GM21717 (cell line): ENCODE measurements around the gene TUBA1C.

ENCODE experiments used
- ATAC-seq: cut with Tn5 transposase; IDR thresholded peaks from one replicate; pipeline ENCODE4 v1.9.1; 2021; ENCODE audit warnings: mild to moderate bottlenecking, moderate library complexity; ENCODE audit not compliant: unreplicated experiment

The TUBA1C gene

DNA sequence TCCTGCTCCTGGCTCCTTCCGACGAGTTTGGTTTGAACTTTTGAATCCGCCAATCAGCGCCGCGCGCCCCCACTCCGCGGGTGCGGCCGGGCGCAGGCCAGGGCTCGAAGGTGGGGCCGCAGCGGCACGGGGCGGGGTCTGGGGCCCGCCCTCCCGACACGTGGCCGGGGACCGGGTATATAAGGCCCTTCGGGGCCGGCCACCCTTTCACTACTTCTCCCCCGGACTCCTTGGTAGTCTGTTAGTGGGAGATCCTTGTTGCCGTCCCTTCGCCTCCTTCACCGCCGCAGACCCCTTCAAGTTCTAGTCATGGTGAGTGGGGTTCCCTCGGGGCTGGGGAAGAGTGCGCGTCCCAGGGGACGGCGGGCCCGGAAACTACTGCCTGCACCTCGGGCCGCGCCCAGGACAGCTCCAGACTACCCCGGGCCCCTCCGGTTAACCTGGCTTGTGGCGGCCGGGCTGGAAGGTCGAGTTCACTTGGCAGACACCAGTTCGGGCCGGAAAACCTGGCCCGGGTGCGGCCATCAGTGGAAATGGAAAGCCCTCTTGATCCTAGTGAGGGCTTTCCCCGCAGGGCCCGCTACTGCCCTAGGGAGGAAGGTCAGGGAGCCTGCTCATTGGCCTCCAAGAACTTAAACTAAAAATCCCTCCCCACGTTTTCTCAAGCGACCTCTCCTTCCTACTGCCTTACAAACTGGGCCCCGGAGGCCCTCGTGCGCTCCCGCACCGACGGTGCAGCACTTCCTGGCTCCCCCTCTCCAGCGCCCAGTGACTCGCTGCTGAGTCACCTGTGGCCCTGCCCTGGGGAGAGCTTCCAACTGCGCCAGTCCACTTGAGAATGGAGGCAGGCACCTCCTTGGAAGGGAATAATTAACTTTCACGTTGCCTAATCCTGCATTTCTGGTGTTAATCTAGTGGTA, at the start of gene TUBA1C:
TUBA1C (plus strand) TSS at position 210 of the 920 bp plus-strand sequence; CDS start at position 310, 100 bp downstream.
- ATAC-seq = peak; percentile 88

DNA sequence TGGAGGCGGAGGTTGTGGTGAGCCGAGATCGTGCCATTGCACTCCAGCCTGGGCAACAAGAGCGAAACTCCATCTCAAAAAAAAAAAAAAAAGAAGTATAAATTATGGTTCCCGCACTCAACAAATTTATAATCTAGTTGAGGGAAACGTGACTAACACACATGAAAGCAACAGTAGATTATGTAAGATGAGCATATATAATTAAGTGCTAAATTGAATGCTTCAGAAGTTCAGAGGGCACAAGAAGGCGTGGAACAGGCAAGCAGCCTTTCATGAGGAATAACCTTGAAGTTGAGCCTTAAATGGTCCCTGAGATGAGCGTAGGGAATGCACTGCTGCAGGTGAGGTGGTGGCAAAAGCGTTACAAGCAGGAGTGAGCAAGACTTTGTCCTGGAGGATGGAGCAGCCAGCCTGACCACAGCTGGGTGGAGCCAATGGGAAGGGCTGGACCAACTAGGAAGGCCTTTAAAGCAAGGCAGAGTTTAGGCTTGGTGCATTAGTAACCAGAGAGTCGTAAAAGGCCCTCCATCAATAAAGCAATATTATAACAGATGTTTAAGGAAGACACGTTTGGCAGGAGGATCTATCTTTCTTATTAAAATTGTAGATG, 45.4 kb upstream of the TUBA1C start:
- no peak for ATAC-seq

DNA sequence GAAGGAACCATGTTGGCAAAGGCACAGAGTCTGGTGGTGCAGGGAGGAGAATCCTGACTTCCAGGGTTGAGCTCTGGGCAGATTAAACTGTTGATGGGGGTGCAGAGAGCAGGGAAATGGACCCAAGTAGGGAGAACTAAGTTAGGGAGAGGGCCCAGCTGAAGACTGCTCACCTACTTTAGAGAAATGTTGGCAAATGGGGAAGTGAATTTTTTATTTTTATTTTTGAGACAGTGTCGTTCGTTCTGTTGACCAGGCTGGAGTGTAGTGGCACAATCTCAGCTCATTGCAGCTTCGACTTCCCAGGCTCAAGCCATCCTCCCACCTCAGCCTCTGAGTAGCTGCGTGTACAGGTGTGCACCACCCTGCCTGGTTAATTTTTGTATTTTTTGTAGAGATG, 43.9 kb upstream of the TUBA1C start:
- no peak for ATAC-seq

DNA sequence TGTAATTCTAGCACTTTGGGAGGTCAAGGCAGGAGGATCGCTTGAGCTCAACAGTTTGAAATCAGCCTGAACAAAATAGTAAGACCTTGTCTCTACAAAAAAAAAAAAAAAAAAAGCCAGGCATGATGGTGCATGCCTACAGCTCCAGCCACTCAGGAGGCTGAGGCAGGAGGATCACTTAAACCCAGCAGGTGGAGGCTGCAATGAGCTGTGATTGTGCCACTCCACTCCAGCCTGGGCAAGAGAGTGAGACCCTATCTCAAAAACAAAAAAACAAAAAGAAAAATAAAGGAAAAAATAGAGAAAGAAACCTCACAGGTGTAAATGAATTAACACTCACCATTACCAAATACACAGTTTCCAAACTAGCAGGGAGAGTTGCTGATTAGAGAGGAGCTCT, 41.8 kb upstream of the TUBA1C start:
- no peak for ATAC-seq

DNA sequence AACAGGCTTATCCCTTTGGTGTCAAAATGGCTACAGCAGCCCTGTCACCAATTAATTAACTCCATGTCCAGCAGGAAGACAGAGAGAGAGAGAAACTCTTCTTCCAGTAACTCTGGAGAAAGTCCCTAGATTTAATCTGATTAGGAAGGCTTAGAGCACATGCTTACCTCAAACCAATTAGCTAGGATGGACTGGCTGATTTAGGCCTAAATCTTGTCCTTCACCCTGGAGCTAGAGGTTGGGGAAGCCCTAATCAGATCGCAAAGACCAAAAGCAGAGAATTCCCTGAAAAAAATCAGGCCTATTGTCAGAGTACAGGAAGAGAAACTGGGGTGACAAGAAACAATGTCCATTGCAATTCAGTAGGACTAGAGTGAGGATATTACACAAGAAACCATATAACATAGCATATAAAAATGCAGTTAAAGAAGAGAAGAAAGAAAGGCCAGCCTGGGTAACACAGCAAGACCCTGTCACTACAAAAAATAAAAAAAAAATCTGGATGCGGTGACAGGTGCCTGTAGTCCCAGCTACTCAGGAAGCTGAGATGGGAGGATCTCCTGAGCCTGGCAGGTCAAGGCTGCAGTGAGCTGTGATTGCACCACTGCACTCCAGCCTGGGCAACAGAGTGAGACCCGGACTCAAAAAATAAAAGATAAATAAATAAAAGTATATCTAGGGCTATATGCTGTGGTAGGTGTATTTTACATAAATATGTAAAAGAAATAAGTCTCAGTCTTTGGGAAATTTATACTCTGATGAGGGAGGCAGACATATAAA, 41.1 kb upstream of the TUBA1C start:
- no peak for ATAC-seq

DNA sequence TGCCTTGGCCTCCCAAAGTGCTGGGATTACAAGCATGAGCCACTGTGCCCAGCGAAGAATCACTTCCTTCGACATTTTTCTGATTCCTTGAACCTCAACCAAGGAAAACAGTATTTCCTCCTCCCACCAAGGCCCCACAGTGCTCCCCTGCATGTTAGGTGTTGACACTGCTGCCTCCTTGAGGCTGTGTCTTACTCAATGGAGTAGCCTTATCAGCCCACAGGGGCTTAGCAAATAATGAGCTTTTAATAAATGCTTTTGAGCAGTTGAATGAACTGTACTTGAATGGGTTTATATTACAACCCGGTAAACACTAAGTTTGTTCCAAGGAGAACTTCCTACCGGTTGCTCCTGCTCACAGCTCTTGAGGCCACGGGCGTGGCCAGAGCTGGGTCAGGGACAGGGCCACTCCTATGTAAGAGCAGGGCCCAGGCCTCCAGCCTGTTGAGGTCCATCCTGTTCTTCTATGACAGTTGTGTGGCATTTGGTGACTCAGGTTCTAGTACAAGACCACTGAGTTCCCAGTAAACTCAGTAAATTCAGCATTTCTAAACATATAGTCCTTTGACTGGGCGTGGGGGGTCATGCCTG, 39.2 kb upstream of the TUBA1C start:
- ATAC-seq = no peak

DNA sequence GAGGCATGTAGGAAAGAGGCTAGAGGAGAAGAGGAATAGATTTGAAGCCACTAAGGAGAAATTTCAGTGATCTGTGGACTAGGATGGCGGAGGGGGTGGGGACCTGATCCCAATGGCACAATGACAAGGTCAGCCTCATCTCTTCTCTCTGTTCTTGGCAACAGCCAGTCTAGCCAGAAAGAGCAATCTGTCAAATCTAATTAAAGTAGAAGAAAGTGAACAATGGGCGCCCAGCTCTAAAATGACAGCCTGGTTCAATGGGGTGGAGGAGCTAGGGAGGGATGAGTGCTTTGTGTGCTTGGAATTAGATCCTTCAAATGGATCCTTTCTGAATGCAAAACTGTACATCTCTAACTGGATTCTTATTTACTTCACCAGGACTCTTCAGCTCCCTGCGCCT, 37.2 kb upstream of the TUBA1C start:
- ATAC-seq = no peak

DNA sequence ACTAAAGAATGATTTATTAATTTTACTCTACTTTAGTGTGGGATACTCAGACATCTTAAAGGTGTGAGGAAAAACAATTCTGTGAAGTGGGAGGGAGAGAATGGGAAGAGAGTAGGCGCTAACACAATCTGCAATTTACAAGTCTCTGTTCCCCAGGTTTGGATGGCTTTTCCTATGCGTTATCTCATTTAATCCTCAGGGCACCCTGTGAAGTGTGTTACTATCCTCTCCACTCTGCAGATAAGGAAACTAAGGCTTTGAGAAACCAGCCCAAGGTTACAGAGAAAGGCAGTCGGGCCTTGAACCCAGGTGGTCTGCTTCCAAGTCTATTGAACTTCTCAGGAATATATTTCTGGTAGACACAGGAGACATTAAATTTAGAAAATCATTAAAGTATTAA, 36.2 kb upstream of the TUBA1C start:
- no peak for ATAC-seq

DNA sequence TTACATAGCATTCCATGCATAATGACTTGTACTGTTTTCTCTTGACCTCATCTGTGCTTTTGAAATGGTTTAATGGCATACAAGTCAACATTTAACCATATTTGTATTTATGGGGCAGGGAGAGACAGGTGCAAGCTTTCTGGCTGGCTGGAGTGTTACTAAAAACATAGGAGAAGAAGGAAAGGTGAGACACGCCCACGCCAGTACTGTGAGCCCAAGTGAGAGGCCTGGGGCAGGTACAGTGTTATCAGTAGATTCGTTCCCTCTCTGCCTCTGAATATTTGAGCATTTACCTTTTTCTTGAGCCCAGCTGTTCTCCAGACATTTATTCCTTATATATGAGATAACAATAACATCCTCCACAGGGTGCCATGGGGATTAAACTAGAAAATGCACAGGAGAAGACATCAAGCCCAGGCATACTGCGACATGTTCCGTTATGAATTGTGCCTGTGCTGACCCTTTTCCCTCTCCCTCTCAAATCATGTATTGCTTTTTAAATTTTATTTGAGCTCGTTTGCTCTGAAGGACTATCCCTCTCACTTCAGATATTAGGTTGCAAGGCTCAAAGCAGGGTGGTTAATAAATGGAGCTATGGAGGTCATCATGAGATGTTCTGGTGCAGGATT, 34.6 kb upstream of the TUBA1C start:
- ATAC-seq = no peak

DNA sequence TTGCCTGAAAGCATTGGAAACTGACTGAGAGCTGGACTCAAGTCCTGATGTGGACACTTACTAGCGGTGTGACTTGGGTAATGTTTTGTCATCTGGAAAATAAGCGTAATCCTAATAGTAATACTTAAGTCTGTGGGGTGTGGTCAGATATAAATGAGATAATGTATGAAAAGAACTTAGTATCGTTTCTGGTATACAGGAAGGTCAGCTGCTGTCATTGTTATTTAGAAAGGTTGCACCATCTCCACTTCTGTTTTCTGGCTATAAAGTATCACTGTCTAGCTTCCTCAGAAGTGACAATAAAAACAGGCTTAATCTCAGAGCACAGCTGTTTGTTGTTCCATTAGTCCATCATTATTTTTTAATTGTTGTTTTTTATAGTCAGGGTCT, 34.1 kb upstream of the TUBA1C start:
- ATAC-seq = no peak

DNA sequence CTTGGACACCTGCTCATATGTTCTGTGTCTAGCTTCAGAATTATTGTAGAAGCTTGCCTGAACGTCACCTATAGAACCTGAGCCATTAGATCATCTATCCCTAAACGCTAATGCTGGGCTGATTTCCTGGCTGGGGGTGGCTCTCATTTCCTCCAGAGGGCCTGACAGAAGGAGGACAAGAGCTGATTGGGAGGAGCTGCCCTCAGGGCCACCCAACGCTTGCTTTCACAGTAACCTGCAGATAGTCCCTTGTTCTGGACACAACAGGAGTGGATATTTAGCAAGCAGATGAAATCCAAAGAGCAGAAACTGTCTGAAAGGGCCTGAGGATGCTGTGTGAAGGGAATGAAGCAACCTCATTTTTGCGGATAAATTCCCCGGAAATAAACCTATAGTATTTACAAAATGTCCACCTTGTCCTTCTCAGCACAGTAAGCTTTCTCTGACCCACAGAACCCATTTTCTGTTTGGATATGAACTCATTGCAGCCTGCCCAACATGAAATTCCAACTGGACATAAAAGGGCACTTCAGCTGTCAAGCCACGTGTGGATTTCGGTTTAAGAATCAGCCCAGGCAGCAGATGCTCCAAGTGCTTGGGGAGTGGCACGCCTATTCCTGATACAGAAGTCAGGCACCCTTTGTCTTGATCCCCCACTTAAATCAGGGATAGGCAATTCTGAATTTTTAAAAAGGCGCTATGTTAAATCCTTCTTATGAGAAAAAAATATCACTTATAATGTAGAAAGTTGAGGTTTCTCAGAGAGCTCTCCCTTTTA, 32.8 kb upstream of the TUBA1C start:
- no peak for ATAC-seq

DNA sequence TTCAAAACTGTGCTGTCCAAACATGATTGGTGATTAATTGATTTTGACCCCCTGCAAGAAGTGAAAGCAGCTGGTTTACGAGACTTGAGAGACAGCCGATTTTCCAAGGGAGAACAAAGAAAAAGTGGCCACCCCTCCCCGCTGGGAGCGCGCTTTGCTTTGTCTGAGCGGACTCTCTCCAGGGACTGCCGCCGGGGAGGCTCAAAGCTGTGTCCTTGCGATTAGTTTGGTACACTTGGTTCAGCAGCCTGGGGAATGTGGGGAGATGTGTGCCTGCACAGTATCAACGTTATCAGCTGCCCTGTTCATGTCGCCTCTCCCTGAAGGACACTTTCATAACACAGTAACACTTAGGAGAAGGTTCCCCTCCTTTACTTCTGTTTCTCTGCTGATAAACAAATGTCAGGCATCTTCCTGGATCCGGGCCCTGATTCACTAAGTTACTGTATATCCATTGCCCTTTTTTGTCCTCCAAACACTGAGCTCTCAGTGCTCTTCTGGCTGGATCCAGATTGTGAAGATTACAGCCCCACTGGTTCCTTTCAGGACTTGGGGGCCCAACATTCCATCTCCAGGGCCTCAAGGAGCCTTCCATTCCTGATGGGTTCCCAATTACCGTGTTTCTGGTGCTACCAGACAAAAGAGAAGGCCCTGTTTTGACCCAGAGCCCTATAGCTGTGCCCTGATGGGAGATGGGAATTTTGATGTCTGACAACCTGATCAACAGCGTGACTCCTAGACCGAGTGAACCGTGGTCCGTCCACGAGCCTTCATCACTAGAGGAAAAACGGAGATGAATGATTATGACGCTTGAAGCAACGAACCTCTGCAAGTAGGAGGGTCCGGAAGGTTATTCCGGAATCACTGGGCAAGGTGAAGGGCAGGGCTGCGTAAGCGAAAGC, 31.7 kb upstream of the TUBA1C start:
- no peak for ATAC-seq

DNA sequence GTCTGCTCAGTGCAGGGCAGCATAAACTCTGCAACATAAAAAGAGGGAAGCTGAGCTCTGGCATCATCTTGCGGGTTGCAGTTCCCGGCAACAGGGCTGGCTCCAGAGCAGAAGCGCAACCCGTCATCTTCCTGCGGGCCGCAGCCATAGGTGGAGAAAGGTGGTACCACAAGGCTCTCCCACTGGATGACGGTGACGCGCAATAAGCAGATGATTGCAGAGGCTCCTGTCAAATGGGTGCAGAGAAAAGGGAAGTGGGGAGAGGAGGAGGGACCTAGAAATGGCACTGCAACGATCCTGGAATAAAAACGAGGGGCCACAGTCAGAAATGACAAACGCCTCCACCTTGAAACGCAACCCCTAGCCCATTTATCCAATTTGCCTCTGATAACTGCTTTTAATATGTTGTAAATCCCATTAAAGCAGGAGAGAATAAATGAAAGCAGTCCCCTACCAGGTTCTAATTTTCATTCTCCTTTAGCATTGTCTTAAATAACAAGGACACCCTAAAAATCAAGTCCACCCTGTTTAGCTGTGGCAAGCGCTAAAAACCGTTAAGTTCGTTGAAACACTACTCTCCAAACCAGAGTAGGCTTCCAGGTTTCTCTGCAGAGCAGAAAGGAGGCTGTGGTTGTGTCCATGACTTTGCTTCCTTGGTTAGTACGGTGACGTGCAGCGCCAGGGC, 30.9 kb upstream of the TUBA1C start:
- ATAC-seq = no peak

DNA sequence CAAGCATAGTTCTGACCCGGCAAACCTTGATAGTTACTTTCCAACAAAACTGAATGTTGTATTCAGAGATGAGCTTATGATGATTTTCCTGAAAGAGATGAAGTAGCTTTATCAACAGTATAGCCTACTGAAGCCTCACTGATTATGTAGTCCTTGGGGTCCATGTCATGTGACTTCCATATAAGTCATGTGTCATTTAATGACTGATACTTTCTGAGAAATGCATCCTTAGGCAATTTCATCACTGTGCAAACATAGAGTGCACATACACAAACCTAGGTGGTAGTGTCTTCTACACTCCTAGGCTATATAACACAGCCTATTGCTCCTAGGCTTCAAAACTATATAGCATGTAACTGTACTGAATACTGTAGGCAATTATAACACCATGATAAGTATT, 28.5 kb upstream of the TUBA1C start:
- ATAC-seq = no peak

DNA sequence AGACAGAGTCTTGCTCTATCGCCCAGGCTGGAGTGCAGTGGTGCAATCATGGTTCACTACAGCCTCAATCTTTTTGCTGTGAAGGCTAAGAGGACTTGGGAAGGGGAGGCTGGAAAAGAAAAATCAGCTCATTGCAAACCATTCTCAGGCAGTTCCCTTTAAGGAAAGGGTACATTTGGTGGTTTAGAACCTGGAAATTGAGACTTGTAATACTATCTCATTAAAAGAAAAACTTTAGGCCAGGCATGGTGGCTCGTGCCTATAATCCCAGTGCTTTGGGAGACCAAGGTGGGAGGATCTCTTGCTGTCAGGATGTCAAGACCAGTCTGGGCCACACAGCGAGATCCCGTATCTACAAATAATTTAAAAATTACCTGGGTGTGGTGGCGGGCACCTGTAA, 21.3 kb upstream of the TUBA1C start:
- ATAC-seq = no peak

DNA sequence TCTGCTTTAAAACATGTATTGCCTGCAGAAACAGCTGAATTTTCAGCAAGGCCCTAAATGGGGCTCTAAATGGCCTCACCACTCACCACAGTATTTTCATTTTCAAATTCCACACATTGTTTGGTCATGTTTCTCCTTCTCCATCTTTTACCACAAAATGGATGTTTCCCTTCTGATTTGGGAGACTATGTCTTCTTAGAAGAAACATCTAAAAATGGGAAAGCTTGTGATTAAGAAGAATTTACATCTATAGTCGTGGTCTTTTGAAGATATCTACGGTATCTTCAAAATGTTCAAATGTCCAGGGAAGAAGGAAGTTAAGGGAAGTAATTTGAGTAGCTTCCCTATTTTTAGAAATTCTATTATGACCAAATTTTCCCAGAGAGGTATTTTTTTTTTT, 20.7 kb upstream of the TUBA1C start:
- no peak for ATAC-seq

DNA sequence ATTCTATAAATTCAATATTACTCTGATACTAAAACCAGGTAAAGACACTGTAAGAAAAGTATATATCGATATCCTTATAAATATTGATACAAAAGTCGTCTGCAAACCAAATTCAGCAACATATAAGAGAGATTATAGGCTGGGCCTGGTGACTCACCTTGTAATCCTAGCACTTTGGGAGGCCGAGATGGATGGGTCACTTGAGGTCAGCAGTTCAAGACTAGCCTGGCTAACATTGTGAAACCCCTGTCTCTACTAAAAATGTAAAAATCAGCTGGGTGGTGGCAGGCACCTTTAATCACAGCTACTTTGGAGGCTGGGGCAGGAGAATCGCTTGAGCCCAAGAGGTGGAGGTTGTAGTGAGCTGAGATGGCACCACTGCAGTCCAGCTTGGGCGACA, 13.5 kb upstream of the TUBA1C start:
- ATAC-seq = no peak

DNA sequence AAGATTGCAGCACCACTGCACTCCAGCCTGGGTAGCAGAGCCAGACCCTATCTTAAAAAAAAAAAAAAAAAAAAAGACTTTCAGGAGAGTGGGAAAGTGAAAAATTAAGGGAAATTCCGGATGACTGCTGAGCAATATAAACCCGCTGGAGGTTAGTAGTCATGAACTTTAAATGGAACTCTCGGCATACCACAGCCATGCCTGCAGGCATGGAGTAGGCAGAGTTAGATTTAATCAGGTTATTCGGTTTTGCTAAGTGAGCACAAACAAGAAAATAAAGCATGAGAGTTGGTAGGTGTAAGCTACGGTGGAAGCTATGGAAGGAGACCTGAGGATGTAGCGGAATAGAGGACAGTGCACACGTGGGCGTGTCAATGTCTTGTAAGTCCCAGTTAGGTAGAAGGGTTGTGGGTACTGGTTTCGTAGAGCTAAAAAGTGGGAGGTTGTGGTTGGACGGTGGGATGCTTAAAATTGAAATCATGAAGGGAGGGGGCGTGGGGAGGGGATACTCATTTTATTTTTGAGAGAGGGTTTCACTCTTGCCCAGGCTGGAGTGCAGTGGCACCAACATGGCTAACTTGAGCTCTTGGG, 11.8 kb upstream of the TUBA1C start:
- ATAC-seq = no peak
